Activated T-helper 2 cell treated with anti-CD3 and anti-CD28 coated beads, Interferon-gamma antibody, Interleukin-2, Interleukin-4, amounts not matched to agents 10 μg/mL and 5 μg/mL and 100 μg/mL, durations not matched to agents 14 hours and 24 hours and 36 hours (primary cell): ENCODE data around the gene ANKRD35. TPM values are rescaled to one million over a fixed set of nuclear protein-coding genes. Genes with fewer than 3 reads are reported as not detected.

Experiments
- DNase-seq: peaks from one replicate; pipeline ENCODE4 v3.0.0; 2021; ENCODE audit warnings: low spot score
- H3K27ac Mint-ChIP-seq: one replicate; pipeline ENCODE4 v1.8.0; 2021; ENCODE audit warnings: mixed read lengths
- H3K27me3 Mint-ChIP-seq: one replicate; pipeline ENCODE4 v1.8.0; 2021; ENCODE audit warnings: low read depth, mixed read lengths
- H3K36me3 Mint-ChIP-seq: one replicate; pipeline ENCODE4 v1.8.0; 2021; ENCODE audit warnings: low read depth, mixed read lengths
- H3K4me1 Mint-ChIP-seq: one replicate; pipeline ENCODE4 v1.8.0; 2021; ENCODE audit warnings: low read depth, mixed read lengths
- H3K4me3 Mint-ChIP-seq: one replicate; pipeline ENCODE4 v1.8.0; 2021; ENCODE audit warnings: low read depth, mild to moderate bottlenecking, moderate library complexity, mixed read lengths
- H3K9me3 Mint-ChIP-seq: one replicate; pipeline ENCODE4 v1.8.0; 2021; ENCODE audit warnings: mixed read lengths
- intact Hi-C: fragments of 100-400 bp; cut with micrococcal nuclease; formaldehyde crosslinking; loops from one replicate; pipeline ENCODE4 v1.15.1; 2023
- total RNA-seq: library from RNA; stranded (reverse); gene quantifications from 2 replicates; pipeline ENCODE4 v1.2.3, GENCODE V29; 2022

ANKRD35 gene
- total RNA-seq, 1 donor from 2014 or later: 0.23 TPM

- H3K9me3 Mint-ChIP-seq: no peaks in the 10 kb centered on the region
- H3K36me3 Mint-ChIP-seq: no peaks in the 10 kb centered on the region
- peaks cover 45% of the 10 kb centered on the region for H3K27me3 Mint-ChIP-seq
- intact Hi-C loops: no loop called here
- no peak overlapping the region for H3K4me3 Mint-ChIP-seq
- no peak for DNase-seq
- H3K27ac Mint-ChIP-seq: no peak overlapping the region
- H3K4me1 Mint-ChIP-seq: peaks cover 17% of the 10 kb centered on the region
Measured at GRCh38 chr1:145868232-145868631, 17.4 kb downstream of the ANKRD35 start.

GRCh38 chr1:145863282-145864018, 22.2 kb downstream of the ANKRD35 start:
- no peak for DNase-seq
- peaks cover 33% of the 10 kb centered on the region for H3K27me3 Mint-ChIP-seq
- H3K9me3 Mint-ChIP-seq: no peaks in the 10 kb centered on the region
- H3K27ac Mint-ChIP-seq: no peak overlapping the region
- no peak overlapping the region for H3K4me3 Mint-ChIP-seq
- no peaks in the 10 kb centered on the region for H3K36me3 Mint-ChIP-seq
- intact Hi-C loops: no loop called here
- H3K4me1 Mint-ChIP-seq: peaks cover 4% of the 10 kb centered on the region

GRCh38 chr1:145859491-145860023, 26.1 kb downstream of the ANKRD35 start:
- Mint-ChIP-seq H3K27ac (peak overlapping the region; percentile 89), H3K27me3 (peaks cover 16% of the 10 kb centered on the region), H3K36me3 (peaks cover 13% of the 10 kb centered on the region), H3K4me3 (peak overlapping the region; percentile 93), H3K9me3 (no peaks in the 10 kb centered on the region), H3K4me1 (peaks cover 11% of the 10 kb centered on the region)
- peak; percentile 77 for DNase-seq
- intact Hi-C loops: loop anchor here (1.0 to 2.0 kb wide), 2 partner anchors 35 to 59 kb away; partner anchors contain the start of genes PEX11B, POLR3C and RNF115

- Mint-ChIP-seq H3K4me3 (peak within 1 kb of the TSS; percentile 93), H3K27ac (peak within 1 kb of the TSS; percentile 89), H3K9me3 (no peaks in the 10 kb centered on the region), H3K4me1 (peaks cover 11% of the 10 kb centered on the region), H3K27me3 (peaks cover 14% of the 10 kb centered on the region), H3K36me3 (peaks cover 13% of the 10 kb centered on the region)
- peak; percentile 85 for DNase-seq
- intact Hi-C loops: loop anchor here (1.0 to 2.0 kb wide), 2 partner anchors 35 to 60 kb away; partner anchors contain the start of genes PEX11B, POLR3C and RNF115
Measured at GRCh38 chr1:145858901-145859490, 26.7 kb downstream of the ANKRD35 start, which contains the start of gene PIAS3. Gene PIAS3, minus strand, starts transcription at chr1:145859081. Its CDS starts 91 bp downstream, at chr1:145858990.

GRCh38 chr1:145858238-145858900, 27.3 kb downstream of the ANKRD35 start:
- H3K36me3 Mint-ChIP-seq: peaks cover 16% of the 10 kb centered on the region
- H3K27ac Mint-ChIP-seq: peak overlapping the region; percentile 73
- intact Hi-C loops: loop anchor here (2.0 kb wide), 1 partner anchor 60 kb away; the partner anchor contains the start of gene PEX11B
- peak overlapping the region; percentile 93 for H3K4me3 Mint-ChIP-seq
- H3K9me3 Mint-ChIP-seq: no peaks in the 10 kb centered on the region
- H3K27me3 Mint-ChIP-seq: peaks cover 9% of the 10 kb centered on the region
- DNase-seq: peak; percentile 38
- H3K4me1 Mint-ChIP-seq: peaks cover 11% of the 10 kb centered on the region

GRCh38 chr1:145857170-145857569, 28.5 kb downstream of the ANKRD35 start:
- Mint-ChIP-seq H3K4me3 (no peak overlapping the region), H3K27me3 (peaks cover 4% of the 10 kb centered on the region), H3K36me3 (peaks cover 22% of the 10 kb centered on the region), H3K9me3 (no peaks in the 10 kb centered on the region), H3K4me1 (peaks cover 11% of the 10 kb centered on the region), H3K27ac (no peak overlapping the region)
- intact Hi-C loops: no loop called here
- no peak for DNase-seq

- Mint-ChIP-seq H3K27ac (no peak overlapping the region), H3K4me1 (peaks cover 11% of the 10 kb centered on the region), H3K4me3 (no peak overlapping the region), H3K36me3 (peaks cover 31% of the 10 kb centered on the region), H3K27me3 (no peaks in the 10 kb centered on the region), H3K9me3 (no peaks in the 10 kb centered on the region)
- DNase-seq: no peak
- intact Hi-C loops: no loop called here
Measured at GRCh38 chr1:145855426-145855948, 30.2 kb downstream of the ANKRD35 start.

GRCh38 chr1:145849356-145850160, 36.1 kb downstream of the ANKRD35 start:
- Mint-ChIP-seq H3K4me3 (no peak overlapping the region), H3K27ac (no peak overlapping the region), H3K27me3 (no peaks in the 10 kb centered on the region), H3K9me3 (no peaks in the 10 kb centered on the region), H3K4me1 (peaks cover 5% of the 10 kb centered on the region), H3K36me3 (peaks cover 28% of the 10 kb centered on the region)
- intact Hi-C loops: loop anchor here (5.0 kb wide), 2 partner anchors 63 to 163 kb away; partner anchors contain the start of gene ITGA10
- DNase-seq: no peak

GRCh38 chr1:145847827-145848226, 37.8 kb downstream of the ANKRD35 start:
- DNase-seq: no peak

GRCh38 chr1:145846201-145846612, 39.5 kb downstream of the ANKRD35 start:
- no peaks in the 10 kb centered on the region for H3K27me3 Mint-ChIP-seq
- no peaks in the 10 kb centered on the region for H3K9me3 Mint-ChIP-seq
- H3K27ac Mint-ChIP-seq: peak overlapping the region; percentile 19
- no peak for DNase-seq
- H3K4me1 Mint-ChIP-seq: peaks cover 5% of the 10 kb centered on the region
- intact Hi-C loops: loop anchor here (5.0 kb wide), 2 partner anchors 66 to 166 kb away; partner anchors contain the start of gene ITGA10
- H3K36me3 Mint-ChIP-seq: peaks cover 31% of the 10 kb centered on the region
- H3K4me3 Mint-ChIP-seq: no peak overlapping the region

More at GRCh38 chr1:145847827-145848226, 37.8 kb downstream of the ANKRD35 start:
- no peaks in the 10 kb centered on the region for H3K9me3 Mint-ChIP-seq
- intact Hi-C loops: loop anchor here (5.0 kb wide), 2 partner anchors 64 to 164 kb away; partner anchors contain the start of gene ITGA10
- peaks cover 5% of the 10 kb centered on the region for H3K4me1 Mint-ChIP-seq
- no peaks in the 10 kb centered on the region for H3K27me3 Mint-ChIP-seq
- H3K36me3 Mint-ChIP-seq: peaks cover 23% of the 10 kb centered on the region
- no peak overlapping the region for H3K4me3 Mint-ChIP-seq
- H3K27ac Mint-ChIP-seq: no peak overlapping the region

- H3K9me3 Mint-ChIP-seq: no peaks in the 10 kb centered on the region
- DNase-seq: peak; percentile 59
- intact Hi-C loops: loop anchor here (5.0 kb wide), 2 partner anchors 67 to 167 kb away; partner anchors contain the start of gene ITGA10
- H3K36me3 Mint-ChIP-seq: peaks cover 30% of the 10 kb centered on the region
- peak within 1 kb of the TSS; percentile 19 for H3K27ac Mint-ChIP-seq
- H3K4me3 Mint-ChIP-seq: no peak within 1 kb of the TSS
- H3K4me1 Mint-ChIP-seq: peaks cover 5% of the 10 kb centered on the region
- H3K27me3 Mint-ChIP-seq: no peaks in the 10 kb centered on the region
Measured at GRCh38 chr1:145845514-145846161, 40.0 kb downstream of the ANKRD35 start, which contains the start of gene NUDT17. Gene NUDT17, plus strand, starts transcription at chr1:145845630. Its CDS starts 11 bp downstream, at chr1:145845641.
